CD4-positive, alpha-beta T cell treated with Interleukin-17A for 1 hour (primary cell): Measurements from ENCODE around the gene SLC13A2.

Source experiments
- DNase-seq: peaks from one replicate; pipeline ENCODE4 v3.0.0-alpha.2; 2020

SLC13A2 gene

DNA sequence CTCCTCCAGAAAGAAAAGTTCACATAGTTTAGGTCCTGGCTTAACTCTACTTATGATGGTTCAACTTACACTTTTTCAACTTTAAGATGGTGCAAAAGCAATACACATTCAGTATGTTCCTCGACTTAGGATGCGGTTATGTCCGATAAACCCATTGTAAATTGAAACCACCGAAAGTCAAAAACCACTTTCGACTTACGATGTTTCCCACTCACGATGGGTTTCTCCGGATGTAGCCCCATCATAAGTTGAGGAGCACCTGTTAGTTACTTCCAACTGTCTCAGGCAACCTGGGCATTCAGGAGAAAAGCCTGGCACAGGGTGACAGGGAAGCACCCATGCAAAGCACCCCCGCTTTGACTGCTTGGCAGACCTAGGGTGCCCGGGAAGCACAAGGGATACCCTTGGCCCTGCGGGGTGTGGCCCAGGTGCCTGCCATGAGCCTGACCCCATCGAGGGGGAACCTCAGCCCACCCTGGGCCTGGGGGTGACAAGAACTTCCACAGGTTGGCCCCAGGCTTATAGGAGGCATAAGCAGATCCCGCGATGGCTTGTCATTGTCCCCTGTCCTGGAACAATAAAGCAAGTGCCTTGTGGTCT, 65.0 kb downstream of the SLC13A2 start:
- DNase-seq = no peak

- no peak for DNase-seq
Observed at GRCh38 chr17:28540231-28540630, 66.8 kb downstream of the SLC13A2 start.

GRCh38 chr17:28541439-28541838, 68.0 kb downstream of the SLC13A2 start:
- no peak for DNase-seq

GRCh38 chr17:28544402-28545140, 71.1 kb downstream of the SLC13A2 start:
- no peak for DNase-seq

DNA sequence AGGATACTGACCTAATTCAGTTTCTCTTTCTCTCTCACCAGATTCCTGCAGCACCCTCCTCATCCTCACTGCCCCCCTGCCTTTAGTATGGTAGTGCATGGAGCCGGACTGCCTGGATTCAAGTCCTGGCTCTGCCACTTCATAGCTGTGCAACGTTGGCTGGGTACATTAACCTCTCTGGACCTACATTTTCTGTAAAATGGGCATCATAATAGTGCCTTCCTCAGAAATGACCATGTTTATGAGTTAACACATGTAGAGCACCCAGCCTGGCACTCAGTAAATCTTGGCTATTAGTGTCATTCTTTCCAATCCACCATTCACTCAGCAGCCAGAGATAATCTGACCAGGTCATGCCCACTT, 71.7 kb downstream of the SLC13A2 start:
- no peak for DNase-seq

GRCh38 chr17:28545787-28546415, 72.5 kb downstream of the SLC13A2 start:
- DNase-seq = no peak

GRCh38 chr17:28547096-28547622, 73.7 kb downstream of the SLC13A2 start:
- DNase-seq = no peak
